ENCODE results near the gene STARD8.
"Not testable (repeated sequence)": the region's sequence is repeated elsewhere in the genome, so short reads cannot be mapped to it uniquely, and the experiment has no call there.

STARD8 gene

DNA sequence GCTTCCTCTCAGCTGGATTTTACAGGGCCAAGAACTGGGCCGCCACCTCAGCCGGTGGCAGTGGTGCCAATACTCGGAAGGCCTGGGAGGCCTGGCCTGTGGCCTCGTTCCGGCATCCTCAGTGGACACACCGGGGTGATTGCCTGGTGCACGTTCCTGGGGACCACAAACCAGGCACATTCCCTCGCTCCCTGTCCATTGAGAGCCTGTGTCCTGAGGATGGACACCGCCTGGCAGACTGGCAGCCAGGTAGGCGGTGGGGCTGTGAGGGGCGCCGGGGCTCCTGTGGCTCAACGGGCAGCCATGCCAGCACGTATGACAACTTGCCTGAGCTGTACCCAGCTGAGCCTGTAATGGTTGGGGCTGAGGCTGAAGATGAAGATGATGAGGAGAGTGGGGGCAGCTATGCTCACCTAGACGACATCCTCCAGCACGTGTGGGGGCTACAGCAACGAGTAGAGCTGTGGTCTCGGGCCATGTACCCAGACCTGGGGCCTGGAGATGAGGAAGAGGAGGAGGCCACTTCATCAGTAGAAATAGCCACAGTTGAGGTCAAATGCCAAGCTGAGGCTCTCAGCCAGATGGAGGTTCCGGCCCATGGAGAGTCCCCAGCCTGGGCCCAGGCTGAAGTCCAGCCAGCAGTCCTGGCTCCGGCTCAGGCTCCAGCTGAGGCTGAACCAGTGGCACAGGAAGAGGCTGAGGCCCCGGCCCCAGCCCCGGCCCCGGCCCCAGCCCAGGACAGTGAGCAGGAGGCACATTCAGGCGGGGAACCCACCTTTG, 70.4 kb downstream of the STARD8 start:
- DNase-seq (ENCODE audit: low read depth in 4 of 4, low spot score in 1 of 4): no peak

DNA sequence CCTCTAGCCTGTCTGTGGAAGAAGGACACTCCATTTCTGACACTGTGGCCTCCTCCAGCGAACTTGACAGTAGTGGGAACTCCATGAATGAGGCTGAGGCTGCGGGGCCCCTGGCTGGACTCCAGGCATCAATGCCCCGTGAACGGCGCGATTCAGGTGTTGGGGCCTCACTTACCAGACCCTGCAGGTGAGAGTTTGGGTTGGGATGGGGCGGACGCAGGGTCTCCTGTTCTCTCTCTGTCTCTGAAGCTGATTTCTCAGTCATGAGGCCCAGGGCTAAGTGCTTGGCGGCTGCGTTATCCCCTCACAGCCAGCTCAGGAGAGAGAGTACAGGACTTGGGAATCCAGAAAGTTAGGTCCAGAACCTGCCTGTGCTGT, 71.0 kb downstream of the STARD8 start:
- DNase-seq (ENCODE audit: low read depth in 4 of 4, low spot score in 1 of 4): no peak

DNA sequence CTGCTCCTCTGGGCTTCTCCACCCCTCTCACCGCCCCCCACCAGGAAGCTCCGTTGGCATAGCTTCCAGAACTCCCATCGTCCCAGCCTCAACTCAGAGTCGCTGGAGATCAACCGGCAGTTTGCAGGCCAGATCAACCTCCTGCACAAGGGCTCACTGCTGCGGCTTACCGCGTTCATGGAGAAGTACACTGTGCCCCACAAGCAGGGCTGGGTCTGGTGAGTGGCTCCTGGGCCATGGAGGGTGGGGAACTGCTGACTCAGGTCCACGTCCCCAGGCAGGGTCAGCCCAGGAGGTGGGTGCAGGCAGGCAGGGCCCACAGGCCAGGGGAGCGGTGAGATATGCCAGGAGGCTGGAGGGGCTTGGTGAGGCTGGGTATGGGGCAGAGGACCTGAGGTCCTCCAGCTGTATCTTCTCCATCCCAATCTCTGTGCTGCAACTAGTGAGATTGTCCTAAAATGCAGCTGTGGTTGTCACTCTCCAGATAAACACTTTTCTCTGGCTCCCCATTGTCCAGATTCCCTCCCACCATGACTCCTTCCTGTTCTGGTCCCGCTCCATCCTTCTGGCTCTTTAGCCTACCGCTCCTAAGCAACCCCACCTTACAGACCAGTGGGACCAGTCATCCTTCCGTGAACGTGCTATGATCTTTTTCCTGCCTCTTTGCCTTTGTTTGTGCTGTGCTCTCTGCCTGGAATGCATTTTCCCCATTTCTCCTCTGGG, 71.9 kb downstream of the STARD8 start:
- DNase-seq (ENCODE audit: low read depth in 4 of 4, low spot score in 1 of 4): no peak

- DNase-seq (ENCODE audit: low read depth in 4 of 4, low spot score in 1 of 4): no peak
Measured at GRCh38 chrX:68719904-68720614, 72.6 kb downstream of the STARD8 start.

- no peak for DNase-seq (ENCODE audit: low read depth in 4 of 4, low spot score in 1 of 4)
Measured at GRCh38 chrX:68720851-68721250, 73.4 kb downstream of the STARD8 start.

GRCh38 chrX:68721546-68721945, 74.1 kb downstream of the STARD8 start:
- DNase-seq (ENCODE audit: low read depth in 4 of 4, low spot score in 1 of 4): no peak

GRCh38 chrX:68721991-68722860, 74.8 kb downstream of the STARD8 start:
- DNase-seq (ENCODE audit: low read depth in 4 of 4, low spot score in 1 of 4): no peak

DNA sequence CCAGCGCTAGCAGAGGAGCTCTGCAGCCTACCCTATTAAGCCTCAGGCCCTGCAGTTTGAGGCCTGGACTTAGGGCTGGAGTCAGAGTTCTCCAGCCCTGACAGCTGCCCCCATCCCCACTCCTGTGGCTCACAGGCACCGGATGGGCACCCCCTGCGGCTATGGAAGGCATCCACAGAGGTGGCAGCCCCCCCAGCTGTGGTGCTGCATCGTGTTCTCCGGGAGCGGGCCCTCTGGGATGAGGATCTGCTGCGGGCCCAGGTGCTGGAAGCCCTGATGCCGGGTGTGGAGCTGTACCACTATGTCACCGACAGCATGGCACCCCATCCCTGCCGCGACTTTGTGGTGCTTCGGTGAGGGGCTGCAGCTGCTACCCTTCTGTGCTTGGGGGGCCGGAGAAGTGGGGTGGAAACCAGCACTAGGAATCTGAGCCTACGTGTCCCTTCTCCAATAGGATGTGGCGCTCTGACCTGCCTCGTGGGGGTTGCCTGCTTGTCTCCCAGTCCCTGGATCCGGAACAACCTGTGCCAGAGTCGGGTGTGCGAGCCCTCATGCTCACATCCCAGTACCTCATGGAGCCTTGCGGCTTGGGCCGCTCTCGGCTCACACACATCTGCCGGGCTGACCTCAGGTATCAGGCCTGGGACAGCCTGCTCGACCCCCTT, 76.2 kb downstream of the STARD8 start:
- DNase-seq (ENCODE audit: low read depth in 4 of 4, low spot score in 1 of 4): no peak

DNA sequence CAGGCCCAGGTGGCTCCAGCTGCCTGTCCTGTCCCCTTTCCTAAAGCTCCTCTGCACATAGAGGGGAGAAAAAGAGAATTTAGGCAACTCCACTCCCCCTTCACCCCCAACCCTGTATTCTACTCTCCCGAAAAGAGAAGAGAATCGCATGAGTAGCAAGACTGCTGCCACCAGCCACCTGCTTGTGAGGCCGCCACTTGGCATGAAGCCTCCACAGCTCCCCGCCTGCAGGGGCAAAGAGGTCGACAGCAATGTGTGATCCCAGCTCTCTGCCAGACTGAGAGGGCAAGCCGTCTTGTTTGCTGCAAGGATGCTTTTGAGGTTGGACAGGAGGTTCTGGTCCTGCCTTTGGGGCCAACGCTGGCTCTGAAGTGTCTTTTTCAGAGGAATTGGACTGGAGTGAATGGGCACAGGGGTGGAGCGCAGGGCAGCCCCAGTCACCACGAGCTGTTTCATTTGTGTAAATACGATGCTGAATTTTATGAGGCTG, 77.1 kb downstream of the STARD8 start:
- DNase-seq (ENCODE audit: low read depth in 4 of 4, low spot score in 1 of 4): no peak

GRCh38 chrX:68725756-68726365, 78.4 kb downstream of the STARD8 start:
- no peak for DNase-seq (ENCODE audit: low read depth in 4 of 4, low spot score in 1 of 4)

DNA sequence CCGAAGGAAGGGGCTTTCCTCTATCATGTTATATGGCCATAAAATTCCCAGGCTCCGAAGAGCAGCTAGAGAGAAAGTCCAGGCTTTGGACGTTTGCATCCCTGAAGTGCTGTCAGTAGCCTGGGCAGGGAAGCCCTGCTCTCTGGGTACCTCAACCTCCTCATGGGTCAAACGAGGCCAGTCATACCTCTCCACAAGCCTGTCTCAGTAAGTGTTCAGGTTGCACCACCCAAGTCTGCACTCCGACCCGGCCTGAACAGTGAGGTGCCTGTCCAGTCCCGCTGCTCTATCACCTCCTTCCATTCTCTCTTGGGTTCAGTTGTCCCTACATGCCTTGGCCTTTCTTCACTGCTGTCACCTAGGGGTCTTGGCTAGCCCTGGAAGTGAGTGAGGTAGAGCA, 78.9 kb downstream of the STARD8 start:
- no peak for DNase-seq (ENCODE audit: low read depth in 4 of 4, low spot score in 1 of 4)

DNA sequence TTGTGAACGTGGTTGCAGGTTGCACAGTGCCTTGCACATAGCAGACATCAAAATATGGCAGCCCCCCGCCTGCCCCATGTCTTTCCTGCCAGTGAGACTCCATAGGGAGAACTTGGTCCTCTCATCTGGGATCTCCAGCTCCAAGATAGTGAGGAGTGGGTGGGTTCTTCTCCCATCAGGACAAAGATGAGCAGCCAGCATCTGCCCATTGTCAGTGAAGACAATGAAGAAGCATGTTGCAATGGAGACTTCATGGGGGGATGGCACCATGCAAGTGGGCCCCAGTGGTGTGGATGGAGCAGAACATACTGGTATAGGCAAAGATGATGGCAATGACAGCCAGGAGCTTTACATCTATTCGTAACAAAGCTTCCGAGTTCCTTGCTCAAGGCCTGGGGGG, 80.2 kb downstream of the STARD8 start:
- no peak for DNase-seq (ENCODE audit: low read depth in 4 of 4, low spot score in 1 of 4)

DNA sequence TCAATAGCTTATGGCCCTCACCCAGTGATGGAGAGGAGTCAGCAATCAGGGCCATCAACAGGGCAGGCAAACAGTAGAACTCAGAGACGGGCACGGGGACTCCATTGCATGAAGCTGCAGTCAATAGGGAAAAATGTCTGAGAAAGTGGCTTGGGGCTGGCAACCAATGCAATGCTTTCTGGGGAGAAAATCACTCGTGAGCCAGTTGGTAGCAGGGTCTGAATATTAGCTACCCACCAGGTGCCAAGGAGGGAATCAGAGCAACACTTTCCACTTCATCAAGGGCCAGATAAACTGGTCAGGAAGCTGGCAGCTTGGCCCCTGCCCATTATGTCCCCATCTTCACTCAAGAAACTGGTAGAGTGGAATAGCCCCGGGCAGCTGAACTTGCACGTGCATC, 80.7 kb downstream of the STARD8 start:
- no peak for DNase-seq (ENCODE audit: low read depth in 4 of 4, low spot score in 1 of 4)

- DNase-seq (ENCODE audit: low read depth in 4 of 4, low spot score in 1 of 4): no peak
Measured at GRCh38 chrX:68731254-68731653, 83.8 kb downstream of the STARD8 start.

DNA sequence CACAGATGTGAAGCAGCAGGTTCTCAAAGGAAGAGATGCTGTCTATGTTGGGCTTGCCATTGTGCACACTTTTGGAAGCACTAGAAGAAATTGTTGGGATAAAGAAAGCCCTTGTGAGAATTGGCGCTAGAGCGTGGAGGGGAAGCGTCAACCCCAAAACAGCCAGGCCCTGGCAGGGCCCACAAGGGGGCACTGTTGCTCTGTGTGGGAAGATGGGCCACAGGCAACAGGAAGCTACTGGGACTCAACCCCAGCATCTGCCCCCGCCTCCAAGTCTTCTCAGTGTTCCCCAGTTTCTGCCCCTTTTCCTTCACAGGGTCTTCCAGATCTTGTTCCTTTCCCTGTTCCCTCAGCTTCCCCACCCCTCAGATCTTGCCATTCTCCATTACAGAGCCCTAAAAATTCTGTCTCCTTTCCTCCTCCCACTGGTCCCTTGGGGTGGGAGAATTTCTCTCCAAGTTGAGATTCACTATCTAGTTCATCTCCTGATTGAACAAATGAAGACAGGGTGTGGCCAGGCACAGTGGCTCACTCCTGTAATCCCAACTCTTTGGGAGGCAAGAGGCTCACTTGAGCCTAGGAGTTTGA, 85.5 kb downstream of the STARD8 start:
- peak in 3 of 4 experiments; percentile 28 to 58 (median 53) for DNase-seq (ENCODE audit: low read depth in 4 of 4, low spot score in 1 of 4)

DNA sequence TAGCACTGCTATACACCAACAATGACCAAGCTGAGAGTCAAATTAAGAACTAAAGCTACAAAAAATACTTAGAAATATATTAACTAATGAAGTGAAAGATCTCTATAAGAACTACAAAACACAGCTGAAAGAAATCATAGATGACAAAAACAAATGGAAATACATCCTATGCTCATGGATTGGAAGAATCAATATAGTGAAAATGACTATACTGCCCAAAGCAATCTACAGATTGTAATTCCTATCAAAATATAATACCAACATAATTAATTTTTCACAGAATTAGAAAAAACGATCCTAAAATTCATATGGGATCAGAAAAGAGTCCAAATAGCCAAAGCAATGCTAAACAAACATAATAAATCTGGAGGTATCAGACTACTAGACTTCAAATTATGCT, 87.8 kb downstream of the STARD8 start:
- no peak for DNase-seq (ENCODE audit: low read depth in 4 of 4, low spot score in 1 of 4)

DNA sequence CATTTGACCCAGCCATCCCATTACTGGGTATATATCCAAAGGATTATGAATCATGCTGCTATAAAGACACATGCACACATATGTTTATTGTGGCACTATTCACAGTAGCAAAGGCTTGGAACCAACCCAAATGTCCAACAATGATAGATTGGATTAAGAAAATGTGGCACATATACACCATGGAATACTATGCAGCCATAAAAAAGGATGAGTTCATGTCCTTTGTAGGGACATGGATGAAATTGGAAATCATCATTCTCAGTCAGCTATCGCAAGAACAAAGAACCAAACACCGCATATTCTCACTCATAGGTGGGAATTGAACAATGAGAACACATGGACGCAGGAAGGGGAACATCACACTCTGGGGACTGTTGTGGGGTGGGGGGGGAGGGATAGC, 94.4 kb downstream of the STARD8 start:
- DNase-seq (ENCODE audit: low read depth in 4 of 4, low spot score in 1 of 4): not testable (repeated sequence)

DNA sequence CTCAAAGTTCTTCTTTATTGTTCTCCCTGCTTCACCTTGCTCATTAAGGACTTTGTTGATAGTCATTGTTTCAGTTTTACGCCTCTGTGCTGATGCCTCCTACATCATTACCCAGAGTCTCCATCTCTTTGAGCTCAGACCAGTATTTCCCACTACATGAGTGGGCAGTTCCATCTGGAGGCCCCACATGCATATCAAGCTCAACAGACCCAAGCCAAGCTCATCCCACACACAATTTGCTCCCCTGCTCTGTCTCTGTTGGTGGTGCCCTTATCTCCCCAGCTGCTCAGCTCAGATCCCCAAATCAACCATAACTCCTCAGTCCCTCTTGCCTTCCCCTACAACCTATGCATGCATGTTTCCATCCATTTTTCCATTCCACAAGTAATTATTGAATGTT, 96.3 kb downstream of the STARD8 start:
- DNase-seq (ENCODE audit: low read depth in 4 of 4, low spot score in 1 of 4): no peak

DNA sequence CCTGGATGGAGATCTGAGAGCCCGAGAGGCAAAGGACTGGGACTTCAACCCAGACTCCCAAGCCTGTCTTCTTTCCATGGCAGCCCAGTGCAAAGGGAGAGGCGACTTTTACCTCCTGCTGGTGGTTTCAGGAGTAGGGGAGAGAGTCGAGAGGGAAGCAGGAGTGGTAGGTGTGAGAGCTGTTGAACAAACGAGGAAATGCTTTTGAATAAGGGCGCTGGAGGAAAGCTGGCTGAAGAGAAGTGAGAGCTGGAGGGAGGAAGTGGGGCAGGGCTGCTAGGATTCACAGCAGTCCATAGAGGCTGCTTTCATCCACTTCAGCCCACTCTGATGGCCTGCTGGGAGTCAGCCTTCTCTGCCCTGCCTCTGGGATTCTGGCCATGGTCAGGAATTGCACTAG, 99.5 kb downstream of the STARD8 start:
- no peak for DNase-seq (ENCODE audit: low read depth in 4 of 4, low spot score in 1 of 4)

DNA sequence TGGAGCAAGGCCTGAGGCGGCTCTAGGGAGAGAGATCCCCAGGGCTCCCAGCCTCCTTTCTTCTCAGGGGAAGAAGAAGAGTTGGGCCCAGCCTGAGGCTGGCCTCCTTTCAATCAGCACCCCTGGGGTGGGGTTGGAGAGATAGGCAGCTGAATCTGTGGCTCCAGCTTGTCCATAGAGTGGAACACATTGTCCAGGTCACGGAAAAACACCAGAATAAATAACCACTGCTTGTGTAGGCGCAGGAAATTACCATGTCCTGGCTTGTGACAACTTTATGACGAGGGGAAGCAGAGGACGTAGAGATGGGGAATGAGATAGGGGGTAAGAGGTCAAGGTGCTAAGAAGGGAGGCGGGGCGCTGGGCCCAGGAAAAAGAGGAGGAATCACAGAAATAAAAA, 100.6 kb downstream of the STARD8 start:
- no peak for DNase-seq (ENCODE audit: low read depth in 4 of 4, low spot score in 1 of 4)
